Measurements from ENCODE around the gene TPSB2.

Gene TPSB2

GRCh38 chr16:1216681-1217400, 13.1 kb downstream of the TPSB2 start:
- TF ChIP-seq CTCF (conservative IDR thresholded peaks at IDR 0.05; ENCODE audit: low read depth, low read length), result no peak

GRCh38 chr16:1216296-1216619, 13.7 kb downstream of the TPSB2 start:
- H3K4me3 ChIP-seq (ENCODE audit: low read length), result no peak overlapping the region
- no peak for DNase-seq (ENCODE audit: low read depth)
- TF ChIP-seq CTCF (conservative IDR thresholded peaks at IDR 0.05; ENCODE audit: low read depth, low read length), result no peak

More at GRCh38 chr16:1216681-1217400, 13.1 kb downstream of the TPSB2 start:
- no peak overlapping the region for H3K4me3 ChIP-seq (ENCODE audit: low read length)
- DNase-seq (ENCODE audit: low read depth), result no peak

- no peak for TF ChIP-seq CTCF (conservative IDR thresholded peaks at IDR 0.05; ENCODE audit: low read depth, low read length)
- no peak overlapping the region for H3K4me3 ChIP-seq (ENCODE audit: low read length)
- no peak for DNase-seq (ENCODE audit: low read depth)
Observed at GRCh38 chr16:1215574-1216295, 14.2 kb downstream of the TPSB2 start.

DNA sequence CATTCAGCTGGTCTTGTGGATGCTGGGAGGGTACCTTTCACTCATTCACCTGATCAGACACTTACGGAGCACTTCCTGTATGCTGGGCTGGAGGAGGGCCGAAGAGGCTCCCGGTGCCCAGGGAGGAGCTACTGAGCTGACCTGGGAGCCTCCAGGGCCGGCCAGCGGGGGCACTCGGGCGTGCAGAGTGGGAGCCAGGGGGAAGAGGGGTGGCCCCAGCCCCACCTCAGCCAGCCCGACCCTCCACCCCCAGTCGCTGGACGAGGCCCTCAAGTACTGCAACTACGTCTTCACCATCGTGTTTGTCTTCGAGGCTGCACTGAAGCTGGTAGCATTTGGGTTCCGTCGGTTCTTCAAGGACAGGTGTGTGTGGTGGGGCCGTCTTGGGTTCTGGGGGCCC, 15.3 kb downstream of the TPSB2 start:
- H3K4me3 ChIP-seq (ENCODE audit: low read length), result no peak overlapping the region
- no peak for DNase-seq (ENCODE audit: low read depth)
- no peak for TF ChIP-seq CTCF (conservative IDR thresholded peaks at IDR 0.05; ENCODE audit: low read depth, low read length)

- TF ChIP-seq CTCF (conservative IDR thresholded peaks at IDR 0.05; ENCODE audit: low read depth, low read length), result no peak
- H3K4me3 ChIP-seq (ENCODE audit: low read length), result no peak overlapping the region
- DNase-seq (ENCODE audit: low read depth), result no peak
Observed at GRCh38 chr16:1213796-1214372, 16.1 kb downstream of the TPSB2 start.

GRCh38 chr16:1213231-1213630, 16.8 kb downstream of the TPSB2 start:
- no peak overlapping the region for H3K4me3 ChIP-seq (ENCODE audit: low read length)
- DNase-seq (ENCODE audit: low read depth), result no peak
- no peak for TF ChIP-seq CTCF (conservative IDR thresholded peaks at IDR 0.05; ENCODE audit: low read depth, low read length)

All from retinal pigment epithelial cell (primary cell).